NOMO-1 treated with dmso at 0.1 percent for 144 hours (cell line): ENCODE results near the gene FANCL.
"Not testable (repeated sequence)": the region's sequence is repeated elsewhere in the genome, so short reads cannot be mapped to it uniquely, and the experiment has no call there.

Source experiments
- DNase-seq: peaks from one replicate; lab custom pipeline; 2025; ENCODE audit not compliant: unreplicated experiment; lab: John Stamatoyannopoulos, UW

FANCL gene

DNA sequence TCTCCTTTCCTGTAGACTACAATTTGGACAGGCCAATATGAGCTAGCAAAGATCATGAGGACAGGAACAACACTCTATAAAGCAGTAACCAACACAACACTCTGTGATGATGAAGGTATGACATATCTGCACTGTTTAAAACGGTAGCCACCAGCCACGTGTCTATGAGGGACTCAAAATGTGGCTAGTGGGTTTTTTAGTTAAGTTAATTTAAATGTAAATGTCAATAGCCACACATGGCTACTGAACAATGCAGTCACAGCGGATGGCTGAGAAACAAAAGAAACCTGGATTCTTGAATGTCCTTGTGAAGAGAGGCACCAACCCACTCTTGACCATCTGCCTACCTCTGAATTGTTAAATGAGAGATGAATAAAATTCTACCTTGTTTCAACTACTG is 33.9 kb downstream of the FANCL start:
- no peak for DNase-seq

- DNase-seq: no peak
Observed at GRCh38 chr2:58206785-58207184, 34.3 kb downstream of the FANCL start.

DNA sequence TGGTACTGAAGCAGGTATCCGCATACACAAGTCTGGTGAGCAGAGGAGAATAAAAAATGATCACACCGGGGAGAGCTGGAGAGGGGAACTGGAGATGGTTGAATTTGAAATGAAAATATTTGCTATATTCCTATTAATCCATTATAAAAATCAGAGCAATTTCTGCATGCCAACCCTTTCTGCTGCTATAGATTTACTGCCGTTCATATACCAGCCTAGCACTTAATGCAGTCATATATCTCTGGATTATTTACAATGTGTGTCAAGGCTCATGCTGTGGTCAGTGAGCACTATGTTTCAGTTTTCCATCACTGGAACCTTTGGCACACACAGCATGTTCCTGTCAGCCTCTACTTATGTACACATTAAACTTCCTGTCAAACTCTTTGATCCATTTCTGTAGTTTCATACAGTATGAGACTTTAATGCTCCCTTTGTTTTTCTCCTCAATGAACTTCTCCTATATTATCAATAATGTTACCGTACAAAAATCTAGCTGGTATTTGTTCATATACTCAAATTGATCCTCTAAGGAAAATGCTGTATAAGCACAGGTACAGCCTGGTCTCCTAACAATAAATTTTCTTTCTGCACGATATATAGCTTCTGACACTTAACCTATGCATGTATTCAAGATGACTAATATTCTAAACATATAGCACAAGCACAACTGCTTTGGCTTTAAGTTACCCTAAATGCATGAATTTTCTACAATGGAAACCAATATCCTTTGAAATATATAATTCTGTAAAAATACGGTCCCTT is 36.7 kb downstream of the FANCL start:
- DNase-seq: no peak

DNA sequence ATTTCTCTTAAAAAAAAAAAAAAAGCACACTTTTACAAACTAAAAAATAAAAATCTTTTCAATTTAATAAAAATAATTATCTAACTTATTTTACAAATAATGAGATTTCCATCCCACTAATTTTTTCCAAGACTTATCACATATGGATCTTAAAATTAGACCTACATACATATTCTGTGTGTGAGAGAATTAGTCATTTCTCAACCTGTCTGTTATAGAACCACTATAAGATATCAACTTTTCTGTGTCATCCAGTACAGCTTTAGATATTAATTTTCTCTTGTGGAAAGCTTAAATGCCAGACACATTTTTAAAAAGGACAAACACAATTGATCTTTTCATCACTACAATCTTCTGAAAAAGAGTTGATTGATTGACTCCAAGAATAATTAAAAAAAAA is 38.1 kb downstream of the FANCL start:
- no peak for DNase-seq

- no peak for DNase-seq
Observed at GRCh38 chr2:58202404-58202803, 38.7 kb downstream of the FANCL start.

DNA sequence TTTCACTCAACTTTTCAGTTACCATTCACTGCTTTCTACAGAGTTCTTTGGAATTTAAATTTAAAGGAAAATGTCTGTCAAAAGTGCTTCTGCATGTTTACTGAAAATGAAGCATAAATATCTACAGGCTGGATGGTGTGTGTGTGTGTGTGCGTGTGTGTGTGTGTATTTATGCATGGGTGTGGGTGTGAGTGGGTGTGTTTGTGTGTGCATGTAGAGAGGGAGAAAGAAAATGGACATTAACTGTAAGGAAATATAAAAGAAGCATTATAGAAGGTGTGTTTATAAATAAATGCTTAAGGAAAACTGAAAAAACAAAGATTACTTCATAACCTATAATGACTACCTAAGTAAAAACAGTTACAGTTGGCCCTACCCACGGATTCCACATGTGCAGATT is 43.2 kb downstream of the FANCL start:
- no peak for DNase-seq

- no peak for DNase-seq
Observed at GRCh38 chr2:58195662-58196061, 45.5 kb downstream of the FANCL start.

DNA sequence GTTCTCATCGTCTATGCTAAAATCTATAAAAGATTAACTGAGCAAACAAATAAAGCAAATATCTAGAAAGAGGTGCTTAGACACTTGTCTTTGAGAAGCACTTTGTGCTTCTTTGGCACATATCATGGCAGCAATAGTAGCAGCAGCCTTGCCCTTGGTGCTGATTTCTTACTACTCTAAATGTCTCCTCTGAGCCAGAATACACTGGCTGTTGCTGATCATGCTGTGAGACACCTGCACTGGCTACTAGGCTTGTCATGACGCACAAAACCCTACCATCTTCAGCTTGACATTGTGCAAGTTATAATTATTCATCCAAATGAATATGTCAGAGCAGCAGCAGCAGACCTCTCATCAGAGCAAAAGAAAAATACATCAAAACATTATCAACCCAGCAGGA is 46.7 kb downstream of the FANCL start:
- no peak for DNase-seq

DNA sequence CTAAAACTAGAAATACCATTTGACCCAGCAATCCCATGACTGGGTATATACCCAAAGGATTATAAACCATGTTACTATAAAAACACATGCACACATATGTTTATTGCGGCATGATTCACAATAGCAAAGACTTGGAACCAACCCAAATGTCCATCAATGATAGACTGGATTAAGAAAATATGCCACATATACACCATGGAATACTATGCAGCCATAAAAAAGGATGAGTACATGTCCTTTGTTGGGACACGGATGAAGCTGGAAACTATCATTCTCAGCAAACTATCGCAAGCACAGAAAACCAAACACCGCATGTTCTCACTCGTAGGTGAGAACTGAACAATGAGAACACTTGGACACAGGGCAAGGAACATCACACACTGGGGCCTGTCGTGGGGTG is 54.1 kb downstream of the FANCL start:
- DNase-seq: not testable (repeated sequence)

GRCh38 chr2:58186501-58186900 is 54.6 kb downstream of the FANCL start:
- DNase-seq: no peak

DNA sequence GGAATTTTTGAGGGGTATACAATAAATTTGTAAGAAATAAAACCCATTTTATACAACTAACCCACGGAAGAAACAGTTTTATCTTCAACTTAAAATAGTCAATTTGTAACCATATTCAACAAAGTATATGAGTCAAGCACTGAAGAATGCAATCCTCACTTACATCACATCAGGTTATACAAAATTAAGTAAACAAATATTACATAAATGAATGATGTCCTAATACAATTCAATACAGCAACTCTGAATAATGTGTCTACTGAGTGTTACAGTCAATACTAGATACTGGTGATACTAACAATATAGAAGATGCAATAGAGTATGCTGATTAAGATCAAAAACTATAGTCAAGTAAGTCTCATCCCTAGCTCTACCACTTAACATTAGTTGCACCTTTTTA is 58.6 kb downstream of the FANCL start:
- DNase-seq: no peak

- no peak for DNase-seq
Observed at GRCh38 chr2:58180635-58181034, 60.5 kb downstream of the FANCL start.

GRCh38 chr2:58180175-58180574 is 61.0 kb downstream of the FANCL start:
- not testable (repeated sequence) for DNase-seq

- DNase-seq: not testable (repeated sequence)
Observed at GRCh38 chr2:58177187-58177586, 63.9 kb downstream of the FANCL start.

- DNase-seq: not testable (repeated sequence)
Observed at GRCh38 chr2:58171831-58172230, 69.3 kb downstream of the FANCL start.

- not testable (repeated sequence) for DNase-seq
Observed at GRCh38 chr2:58170334-58170933, 70.7 kb downstream of the FANCL start.

DNA sequence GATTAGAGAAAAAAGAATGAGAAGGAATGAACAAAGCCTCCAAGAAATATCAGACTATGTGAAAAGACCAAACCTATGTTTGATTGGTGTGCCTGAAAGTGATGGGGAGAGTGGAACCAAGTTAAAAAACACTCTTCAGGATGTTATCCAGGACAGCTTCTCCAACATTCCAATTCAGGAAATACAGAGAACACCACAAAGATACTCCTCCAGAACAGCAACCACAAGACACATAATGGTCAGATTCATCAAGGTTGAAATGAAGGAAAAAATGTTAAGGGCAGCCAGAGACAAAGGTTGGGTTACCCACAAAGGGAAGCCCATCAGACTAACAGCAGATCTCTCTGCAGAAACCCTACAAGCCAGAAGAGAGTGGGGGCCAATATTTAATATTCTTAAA is 71.3 kb downstream of the FANCL start:
- DNase-seq: not testable (repeated sequence)

GRCh38 chr2:58168130-58168529 is 73.0 kb downstream of the FANCL start:
- DNase-seq: not testable (repeated sequence)

GRCh38 chr2:58163913-58164312 is 77.2 kb downstream of the FANCL start:
- no peak for DNase-seq

GRCh38 chr2:58158481-58158880 is 82.6 kb downstream of the FANCL start:
- DNase-seq: no peak

GRCh38 chr2:58157754-58158153 is 83.4 kb downstream of the FANCL start:
- no peak for DNase-seq

- no peak for DNase-seq
Observed at GRCh38 chr2:58156780-58157179, 84.3 kb downstream of the FANCL start.
